Measurements from ENCODE around the gene SYDE2.

The SYDE2 gene

GRCh38 chr1:85172684-85173337 lies 28.0 kb downstream of the SYDE2 start:
- H3K27ac ChIP-seq, result no peak overlapping the region
- DNase-seq (ENCODE audit: low spot score), result no peak
- TF ChIP-seq CTCF (IDR thresholded peaks at IDR 0.05), result no peak
- H3K4me3 ChIP-seq, result no peak overlapping the region

- no peak overlapping the region for H3K27ac ChIP-seq
- DNase-seq (ENCODE audit: low spot score), result no peak
- TF ChIP-seq CTCF (IDR thresholded peaks at IDR 0.05), result no peak
- no peak overlapping the region for H3K4me3 ChIP-seq
Observed at GRCh38 chr1:85171721-85172120, 29.1 kb downstream of the SYDE2 start.

- Histone ChIP-seq H3K4me3 (no peak overlapping the region), H3K27ac (no peak overlapping the region)
- no peak for DNase-seq (ENCODE audit: low spot score)
- TF ChIP-seq CTCF (IDR thresholded peaks at IDR 0.05), result no peak
Observed at GRCh38 chr1:85168884-85169283, 31.9 kb downstream of the SYDE2 start.

GRCh38 chr1:85166351-85166750 lies 34.5 kb downstream of the SYDE2 start:
- no peak for DNase-seq (ENCODE audit: low spot score)
- Histone ChIP-seq H3K4me3 (no peak overlapping the region), H3K27ac (no peak overlapping the region)
- no peak for TF ChIP-seq CTCF (IDR thresholded peaks at IDR 0.05)

- Histone ChIP-seq H3K27ac (no peak overlapping the region), H3K4me3 (no peak overlapping the region)
- no peak for DNase-seq (ENCODE audit: low spot score)
- no peak for TF ChIP-seq CTCF (IDR thresholded peaks at IDR 0.05)
Observed at GRCh38 chr1:85158910-85159309, 41.9 kb downstream of the SYDE2 start.

DNA sequence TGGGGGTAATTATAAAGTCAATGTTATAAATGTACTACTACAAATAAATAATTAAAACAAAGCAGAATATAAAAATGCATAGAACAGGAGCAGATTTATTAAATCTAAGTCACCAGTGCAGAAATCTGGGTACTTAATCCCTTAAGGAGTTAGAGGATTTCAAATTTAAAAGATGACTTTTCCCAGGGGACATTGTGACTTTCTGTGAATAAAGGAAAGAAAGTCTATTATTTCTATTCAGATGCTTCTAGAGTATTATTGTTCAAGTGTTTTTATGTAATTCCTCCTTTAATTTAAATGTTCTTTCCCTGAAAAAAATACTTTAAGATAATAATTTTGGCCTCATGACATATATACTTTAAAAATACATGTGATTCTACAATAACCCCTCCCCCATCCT lies 43.4 kb downstream of the SYDE2 start:
- Histone ChIP-seq H3K4me3 (no peak overlapping the region), H3K27ac (no peak overlapping the region)
- DNase-seq (ENCODE audit: low spot score), result no peak
- no peak for TF ChIP-seq CTCF (IDR thresholded peaks at IDR 0.05)

GRCh38 chr1:85153149-85153891 lies 47.5 kb downstream of the SYDE2 start:
- Histone ChIP-seq H3K4me3 (no peak overlapping the region), H3K27ac (no peak overlapping the region)
- DNase-seq (ENCODE audit: low spot score), result no peak
- no peak for TF ChIP-seq CTCF (IDR thresholded peaks at IDR 0.05)

Measured in coronary artery (tissue), 2 donors.